ENCODE measurements around the gene TAF6.

TAF6 gene

DNA sequence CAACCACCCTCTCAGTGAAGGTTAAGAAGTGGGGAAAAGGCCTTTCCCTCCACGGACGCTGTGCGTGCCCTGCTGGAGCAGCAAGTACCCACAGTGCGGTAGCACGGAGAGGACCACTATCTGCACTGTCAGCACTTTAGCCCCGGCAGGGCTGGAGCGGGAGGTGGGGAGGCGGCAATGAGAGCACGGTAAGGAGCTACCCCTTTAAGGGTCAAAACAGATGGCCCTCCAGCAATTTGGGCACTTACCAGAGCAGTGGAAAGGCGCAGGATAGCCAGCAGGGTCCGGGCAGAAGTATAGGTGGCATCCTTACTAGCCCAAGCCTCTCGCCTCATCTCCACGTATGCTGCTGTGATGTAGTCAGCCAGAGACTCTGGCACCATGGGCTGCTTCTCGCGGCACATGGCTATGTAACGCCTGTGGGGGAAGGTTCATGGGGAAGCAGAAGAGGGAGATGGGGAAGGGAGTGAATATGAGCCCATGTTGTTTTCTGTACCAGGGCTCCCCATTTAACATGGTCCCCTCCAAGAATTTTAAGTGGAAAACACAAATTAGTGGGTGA lies 25.2 kb downstream of the TAF6 start:
- no peak for DNase-seq (ENCODE audit: low read depth in 2 of 2)

DNA sequence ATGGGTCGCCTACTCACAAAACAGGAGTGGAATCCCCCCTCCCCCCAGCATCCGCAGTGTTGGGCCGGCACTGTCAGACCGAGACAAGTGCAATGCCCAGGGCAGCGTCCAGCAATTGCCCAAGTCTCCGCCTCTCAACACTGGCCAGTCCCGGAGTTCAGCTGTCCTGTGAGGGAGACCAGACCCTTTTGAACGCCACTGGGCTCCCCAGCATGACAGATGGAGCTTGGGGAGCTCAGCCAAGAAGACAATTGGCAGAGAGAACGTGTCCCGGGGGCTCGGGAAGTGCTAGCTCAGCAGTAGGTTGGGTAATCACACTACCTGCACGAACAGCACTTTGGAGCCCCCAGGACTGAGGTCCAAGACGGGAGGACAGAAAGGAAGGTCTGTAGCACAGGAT lies 25.7 kb downstream of the TAF6 start:
- DNase-seq (ENCODE audit: low read depth in 2 of 2), result no peak

DNA sequence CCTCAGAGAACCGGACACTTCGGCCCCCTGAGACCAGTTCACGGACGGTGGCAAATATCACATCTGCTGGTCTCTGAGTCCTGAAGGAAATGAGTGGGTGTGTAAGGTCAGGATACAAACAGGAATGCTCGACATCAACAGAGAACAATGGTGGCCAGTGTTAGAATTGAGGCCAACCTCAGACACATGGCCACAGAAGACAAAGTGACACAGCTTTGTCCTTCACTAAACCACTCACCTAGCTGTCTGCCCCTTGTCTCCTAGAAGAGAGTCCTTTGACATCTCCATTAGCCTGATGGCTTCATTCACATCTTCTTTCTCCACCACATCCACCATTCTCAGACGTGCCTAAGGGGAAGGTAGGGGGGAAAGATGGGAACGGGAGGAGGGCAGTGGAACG lies 26.1 kb downstream of the TAF6 start:
- DNase-seq (ENCODE audit: low read depth in 2 of 2), result no peak

- DNase-seq (ENCODE audit: low read depth in 2 of 2), result no peak
Observed at GRCh38 chr7:100091411-100092181, 27.6 kb downstream of the TAF6 start.

DNA sequence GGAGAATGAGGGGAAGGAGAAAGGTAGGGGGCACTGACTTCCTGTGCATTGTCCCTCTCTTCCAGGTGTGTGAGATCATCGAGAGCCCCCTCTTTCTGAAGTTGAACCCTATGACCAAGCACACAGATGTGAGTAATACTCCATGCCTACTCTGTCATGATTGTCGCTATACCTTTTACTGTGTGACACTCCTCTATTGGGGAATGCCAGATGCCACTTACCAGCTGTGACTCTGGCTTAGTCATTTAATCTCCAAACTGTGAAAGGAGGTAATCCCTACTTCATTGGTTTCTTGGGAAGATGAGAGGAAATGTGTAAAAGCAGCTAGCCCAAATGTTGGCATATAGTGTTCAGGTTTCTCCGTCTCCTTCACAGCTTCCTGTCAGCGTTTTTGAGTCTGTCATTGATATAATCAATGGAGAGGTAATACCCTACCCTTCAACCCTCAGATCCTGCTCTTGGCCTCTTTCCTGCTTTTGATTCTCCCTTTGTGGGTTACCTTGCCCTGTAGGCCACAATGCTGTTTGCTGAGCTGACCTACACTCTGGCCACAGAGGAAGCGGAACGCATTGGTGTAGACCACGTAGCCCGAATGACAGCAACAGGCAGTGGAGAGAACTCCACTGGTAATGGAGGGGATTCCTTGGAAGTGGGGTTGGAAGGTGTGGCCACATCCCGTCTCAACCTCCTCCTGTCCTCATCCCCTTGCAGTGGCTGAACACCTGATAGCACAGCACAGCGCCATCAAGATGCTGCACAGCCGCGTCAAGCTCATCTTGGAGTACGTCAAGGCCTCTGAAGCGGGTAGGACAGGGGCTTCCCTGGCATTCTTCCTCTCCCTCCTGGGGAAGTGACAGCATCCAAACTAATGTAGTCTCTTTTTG lies 28.4 kb downstream of the TAF6 start:
- no peak for DNase-seq (ENCODE audit: low read depth in 2 of 2)

- DNase-seq (ENCODE audit: low read depth in 2 of 2), result no peak
Observed at GRCh38 chr7:100089458-100090196, 29.5 kb downstream of the TAF6 start.

DNA sequence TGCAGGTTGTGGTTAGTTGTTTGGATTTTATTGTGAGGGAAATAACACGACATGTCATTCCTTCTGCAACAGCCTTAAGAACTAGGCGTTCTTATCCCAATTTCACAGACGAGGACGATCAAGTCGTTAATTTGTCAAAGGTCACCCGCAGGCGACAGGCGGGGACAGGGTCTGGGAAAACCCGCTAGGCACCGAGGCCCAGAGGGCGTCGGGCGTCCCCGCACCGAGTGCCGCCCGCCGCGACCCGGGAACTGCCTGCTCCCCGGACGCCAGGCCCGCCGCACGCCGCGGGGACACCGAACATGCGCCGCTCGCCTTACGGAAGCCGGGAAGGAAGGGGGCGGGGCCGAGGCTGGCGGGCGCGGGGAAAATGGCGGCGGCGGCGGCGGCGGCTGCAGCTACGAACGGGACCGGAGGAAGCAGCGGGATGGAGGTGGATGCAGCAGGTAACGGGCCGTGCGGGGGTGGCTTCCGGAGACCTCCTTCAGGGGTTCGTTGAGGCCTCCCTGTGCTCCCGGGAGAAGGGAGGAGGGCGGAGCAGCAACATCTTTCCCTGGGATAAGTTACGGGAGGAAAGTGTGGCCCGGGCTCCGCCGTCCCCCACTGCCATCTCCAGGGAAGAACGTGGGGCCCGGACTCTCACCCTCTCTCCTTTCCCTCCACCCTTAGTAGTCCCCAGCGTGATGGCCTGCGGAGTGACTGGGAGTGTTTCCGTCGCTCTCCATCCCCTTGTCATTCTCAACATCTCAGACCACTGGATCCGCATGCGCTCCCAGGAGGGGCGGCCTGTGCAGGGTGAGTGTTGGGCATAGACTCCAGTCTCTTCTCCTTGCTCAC lies 30.3 kb downstream of the TAF6 start, which contains the start of gene COPS6:
TSS of gene COPS6 (plus strand) at position 349 of the 837 bp plus-strand sequence. CDS start at position 371, 22 bp downstream.
- DNase-seq (ENCODE audit: low read depth in 2 of 2), result peak; percentile 69 to 88

DNA sequence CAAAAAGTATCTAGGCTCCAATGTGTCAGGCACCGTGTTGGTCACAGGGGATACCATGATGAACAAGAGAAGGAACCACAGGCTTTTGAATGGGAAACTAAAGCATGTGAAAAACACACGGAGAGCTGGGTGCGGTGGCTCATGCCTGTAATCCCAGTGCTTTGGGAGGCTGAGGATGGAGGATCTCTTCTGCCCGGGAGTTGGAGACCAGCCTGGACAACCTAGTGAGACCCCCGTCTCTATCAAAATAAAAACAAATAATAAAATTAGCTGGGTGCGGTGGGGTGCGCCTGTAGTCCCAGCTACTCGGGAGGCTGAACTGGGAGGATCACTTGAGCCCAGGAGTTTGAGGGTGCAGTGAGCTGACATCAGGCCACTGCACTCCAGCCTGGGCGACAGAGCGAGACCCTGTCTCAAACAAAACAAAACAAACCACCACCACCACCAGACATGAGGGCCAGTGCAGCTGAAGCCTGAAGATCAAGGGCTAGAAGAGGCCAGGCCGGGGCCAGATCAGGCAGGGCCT lies 31.0 kb downstream of the TAF6 start:
- no peak for DNase-seq (ENCODE audit: low read depth in 2 of 2)

DNA sequence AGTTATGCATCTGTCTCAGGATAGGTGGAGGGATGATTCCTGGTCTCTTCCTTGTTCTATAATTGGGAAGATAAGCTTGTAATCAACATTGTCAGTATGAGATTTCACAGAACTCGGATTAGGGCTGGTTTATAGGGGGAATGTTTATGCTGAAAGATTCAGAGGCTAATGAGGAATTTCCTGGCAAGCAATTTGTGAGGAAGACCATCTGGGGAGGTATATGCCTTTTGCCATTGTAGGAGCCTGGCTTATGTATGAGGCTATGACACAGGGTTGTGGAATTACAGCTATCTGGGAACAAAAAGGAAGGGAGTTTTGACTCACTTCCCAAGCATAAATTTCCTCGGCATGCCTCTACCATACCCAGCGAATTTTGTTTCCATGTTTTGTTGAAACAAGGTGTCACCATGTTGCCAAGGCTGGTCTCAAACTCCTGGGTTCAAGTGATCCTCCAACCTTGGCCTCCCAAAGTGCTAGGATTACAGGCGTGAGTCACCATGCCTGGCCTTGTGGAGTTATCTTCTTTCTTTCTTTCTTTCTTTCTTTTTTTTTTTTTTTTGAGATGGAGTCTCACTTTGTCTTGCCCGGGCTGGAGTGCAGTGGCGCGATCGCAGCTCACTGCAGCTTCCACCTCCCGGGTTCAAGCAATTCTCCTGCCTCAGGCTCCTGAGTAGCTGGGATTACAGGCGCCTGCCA lies 32.0 kb downstream of the TAF6 start:
- no peak for DNase-seq (ENCODE audit: low read depth in 2 of 2)

DNA sequence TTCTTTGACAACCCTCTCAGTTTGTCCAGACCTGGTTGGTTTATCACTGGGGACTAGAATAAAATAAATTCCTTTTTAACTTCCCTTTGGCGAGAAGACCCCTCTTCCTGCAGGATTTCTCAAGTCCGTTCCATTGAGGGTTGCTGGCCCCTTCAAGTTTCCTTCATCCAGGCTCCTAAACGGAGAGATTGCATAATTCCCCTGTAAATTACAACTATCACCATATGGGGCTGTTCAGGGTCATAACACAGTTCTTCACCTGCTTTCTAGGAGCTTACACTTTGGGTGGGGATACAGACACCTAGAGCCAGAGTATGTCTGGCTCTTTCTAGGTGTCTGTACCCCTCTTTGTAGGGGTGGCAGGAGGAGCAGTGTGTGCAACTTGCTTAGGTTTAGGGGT lies 33.6 kb downstream of the TAF6 start:
- DNase-seq (ENCODE audit: low read depth in 2 of 2), result no peak

DNA sequence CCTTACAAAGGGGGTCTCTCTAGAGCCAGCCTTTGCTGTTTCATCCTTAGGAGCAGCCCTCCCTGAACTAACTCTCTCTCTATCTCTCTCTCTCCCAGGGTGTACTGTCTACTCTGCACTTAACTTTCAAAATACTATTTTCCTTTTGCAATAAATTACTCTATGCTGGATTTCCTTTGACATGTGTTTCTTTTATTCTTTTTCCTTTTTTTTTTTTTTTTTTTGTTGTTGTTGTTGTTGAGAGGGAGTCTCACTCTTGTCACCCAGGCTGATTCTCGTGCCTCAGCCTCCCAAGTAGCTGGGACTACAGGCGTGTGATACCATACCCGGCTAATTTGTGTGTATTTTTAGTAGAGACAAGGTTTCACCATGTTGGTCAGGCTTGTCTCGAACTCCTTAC lies 36.2 kb downstream of the TAF6 start:
- no peak for DNase-seq (ENCODE audit: low read depth in 2 of 2)

DNA sequence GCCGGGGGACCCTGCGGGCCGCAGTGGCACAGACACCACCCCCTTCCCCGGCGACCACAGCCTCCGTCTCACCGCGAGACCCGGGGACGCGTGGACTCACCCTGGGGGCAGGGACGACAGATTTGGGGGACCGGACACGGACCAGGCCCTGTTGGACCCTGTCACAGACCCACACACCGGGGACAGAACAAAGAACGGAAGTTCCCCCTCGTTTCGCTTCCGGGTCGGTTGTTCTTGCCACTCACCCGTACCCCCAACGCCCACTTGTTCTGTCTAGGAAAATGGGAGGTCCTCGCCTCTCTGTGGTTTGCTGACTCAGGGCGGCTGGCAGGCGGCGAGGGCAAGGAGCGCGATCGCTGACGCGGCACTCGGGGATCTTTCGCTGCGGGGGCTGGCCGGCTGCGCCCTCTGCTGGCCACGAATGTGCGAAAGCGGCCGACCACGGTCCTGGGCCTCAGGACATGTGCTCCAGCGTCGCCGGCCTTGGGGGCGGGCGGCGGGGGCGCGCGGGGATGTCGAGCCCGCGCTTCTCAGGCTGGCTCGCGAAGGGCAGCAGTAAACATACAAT lies 37.5 kb downstream of the TAF6 start, which contains the start of gene ZNF3:
TSS of gene ZNF3 (minus strand) at position 189 of the 568 bp plus-strand sequence. CDS start 4,366 bp downstream, outside the sequence.
- DNase-seq (ENCODE audit: low read depth in 2 of 2), result peak; percentile 87 to 94

- DNase-seq (ENCODE audit: low read depth in 2 of 2), result no peak
Observed at GRCh38 chr7:100080907-100081534, 38.1 kb downstream of the TAF6 start.

DNA sequence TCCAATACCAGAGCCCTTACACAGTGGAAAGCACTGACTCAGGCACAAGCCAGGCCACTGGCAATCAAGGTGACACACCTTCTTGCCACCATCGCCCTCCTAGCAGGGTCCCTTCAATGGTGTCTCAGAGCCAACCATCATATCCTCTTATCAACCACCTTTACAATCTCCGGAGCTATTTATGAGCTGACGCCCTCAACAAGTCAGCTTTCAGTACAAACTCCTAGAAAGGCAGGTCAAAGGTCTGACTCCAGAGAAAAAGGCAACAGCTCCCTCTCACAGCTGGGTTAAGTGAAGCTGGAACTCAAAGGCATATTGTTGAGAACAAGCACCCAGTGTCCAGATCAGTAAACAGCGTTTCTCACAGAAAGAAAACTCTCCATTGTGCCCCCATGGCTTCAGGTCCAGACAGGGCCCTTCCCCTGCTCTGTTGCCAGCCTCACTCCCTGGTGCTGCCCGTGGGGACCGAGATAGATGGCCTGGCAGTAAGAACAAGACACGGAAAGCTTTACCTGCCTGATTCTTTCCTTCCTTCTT lies 40.1 kb downstream of the TAF6 start:
- no peak for DNase-seq (ENCODE audit: low read depth in 2 of 2)

- no peak for DNase-seq (ENCODE audit: low read depth in 2 of 2)
Observed at GRCh38 chr7:100077205-100077604, 42.0 kb downstream of the TAF6 start.

DNA sequence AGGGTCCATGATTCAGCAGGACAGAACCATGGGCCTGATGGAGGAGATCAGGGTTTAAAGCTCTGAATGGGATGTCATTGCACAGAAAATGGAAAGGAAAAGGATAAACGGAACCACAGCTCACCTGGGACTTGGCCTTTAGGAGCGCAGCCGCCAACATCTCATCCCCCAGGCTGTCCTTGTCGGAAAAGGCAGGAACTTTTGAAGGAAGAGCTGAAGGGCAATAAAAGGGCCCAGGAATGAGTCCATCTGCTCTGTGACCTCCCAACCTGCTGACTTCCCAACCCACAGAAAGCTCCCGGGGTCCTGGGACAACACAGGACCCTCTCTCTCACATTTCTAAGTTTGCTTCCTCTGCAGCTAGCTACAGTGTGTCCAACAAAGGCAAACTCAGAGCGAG lies 43.7 kb downstream of the TAF6 start:
- no peak for DNase-seq (ENCODE audit: low read depth in 2 of 2)

GRCh38 chr7:100074841-100075240 lies 44.3 kb downstream of the TAF6 start:
- no peak for DNase-seq (ENCODE audit: low read depth in 2 of 2)

DNA sequence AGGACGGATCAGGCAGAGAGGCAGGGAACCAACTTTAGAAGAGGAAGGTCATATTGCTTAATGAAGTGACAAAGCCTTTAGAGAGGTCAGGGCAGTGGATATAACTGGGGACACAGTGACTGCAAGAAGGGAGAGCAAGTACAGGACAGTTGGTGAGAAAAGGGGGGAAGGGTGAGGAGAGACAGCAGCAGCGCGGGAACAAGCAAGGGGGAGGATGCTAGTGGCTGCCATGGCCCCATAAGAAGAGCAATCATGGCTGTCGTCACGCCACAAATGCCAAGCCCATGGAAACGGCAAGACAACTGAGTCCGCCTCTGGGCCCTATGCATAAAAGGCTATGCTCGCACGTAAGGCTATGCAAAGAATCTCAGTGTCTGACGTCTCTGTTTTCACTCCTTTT lies 46.7 kb downstream of the TAF6 start:
- no peak for DNase-seq (ENCODE audit: low read depth in 2 of 2)

All from stimulated activated CD4-positive, alpha-beta T cell treated with anti-CD3 and anti-CD28 coated beads, Interleukin-1b, Interleukin-23, amount 100 ng/mL, for 1 hour (primary cell).